SK-N-SH (cell line): Measurements from ENCODE around the gene FAM162A. TPM values are rescaled to one million over a fixed set of nuclear protein-coding genes. Genes with fewer than 3 reads are reported as not detected.

Experiments
- CTCF ChIA-PET: fragments of 300-600, 350-600 bp; formaldehyde crosslinking; extraction: SDS; loops from one replicate; lab custom pipeline; 2021; lab: Yijun Ruan, JAX
- POLR2A ChIA-PET: fragments of 350-600 bp; sonication (Branson Sonifier 250); formaldehyde crosslinking; extraction: SDS; loops from one replicate; lab custom pipeline; 2020; ENCODE audit warnings: antibody characterized with exemption, inconsistent platforms; lab: Yijun Ruan, JAX
- DNase-seq: peaks from one replicate; pipeline ENCODE4 v3.0.0; 2012
- H2AFZ ChIP-seq: fragments of 200-600 bp; sonication (generic); 2 replicates; pipeline ENCODE4 v1.8.1; 2016; ENCODE audit warnings: antibody characterized with exemption, mild to moderate bottlenecking, low read depth
- H3F3A ChIP-seq: fragments of 200-600 bp; sonication (generic); replicated peaks from 2 replicates; pipeline ENCODE3; 2016; ENCODE audit warnings: antibody characterized with exemption, mild to moderate bottlenecking; ENCODE audit not compliant: insufficient read depth
- H3K27ac ChIP-seq, 2 experiments: fragments of 200-500 bp in 1 of 2; fragments of 200-600 bp in 1 of 2; sonication (Bioruptor generic) in 1 of 2; sonication (generic), shearing (Covaris generic) in 1 of 2; 2 replicates each; pipeline versions ENCODE4 v1.5.1 to v1.6.1; 2014 to 2016; ENCODE audit warnings: low read depth in 2 of 2, inconsistent platforms in 1 of 2, low read length in 1 of 2, mild to moderate bottlenecking in 1 of 2, mixed read lengths in 1 of 2
- H3K27me3 ChIP-seq: fragments of 200-600 bp; sonication (generic), shearing (Covaris generic); 2 replicates; pipeline ENCODE4 v1.6.1; 2016; ENCODE audit warnings: mixed run types; ENCODE audit not compliant: insufficient read depth
- H3K36me3 ChIP-seq, 2 experiments: fragments of 200-500 bp in 1 of 2; fragments of 200-600 bp in 1 of 2; sonication (Bioruptor generic) in 1 of 2; sonication (generic) in 1 of 2; replicated peaks in 1 of 2; 2 replicates each; pipeline versions ENCODE3 to v1.5.1; 2014 to 2016; ENCODE audit warnings: low read length in 1 of 2, mild to moderate bottlenecking in 1 of 2; ENCODE audit not compliant: insufficient read depth in 2 of 2, control insufficient read depth in 1 of 2
- H3K4me1 ChIP-seq, 2 experiments: fragments of 200-500 bp in 1 of 2; fragments of 200-600 bp in 1 of 2; sonication (Bioruptor generic) in 1 of 2; sonication (generic), shearing (Covaris generic) in 1 of 2; 2 replicates each; pipeline versions ENCODE4 v1.5.1 to v1.6.1; 2014 to 2016; ENCODE audit warnings: low read depth in 1 of 2, low read length in 1 of 2, mixed run types in 1 of 2; ENCODE audit not compliant: insufficient read depth in 2 of 2, control insufficient read depth in 1 of 2
- H3K4me2 ChIP-seq: fragments of 200-600 bp; sonication (generic), shearing (Covaris generic); 2 replicates; pipeline ENCODE4 v1.6.1; 2017; ENCODE audit warnings: mixed run types
- H3K4me3 ChIP-seq, 2 experiments: fragments of 200-500 bp in 1 of 2; fragments of 200-600 bp in 1 of 2; sonication (Bioruptor generic) in 1 of 2; sonication (generic), shearing (Covaris generic) in 1 of 2; 2 replicates each; pipeline versions ENCODE4 v1.5.1 to v1.8.1; 2014 to 2016; ENCODE audit warnings: low read depth in 2 of 2, inconsistent platforms in 1 of 2, low read length in 1 of 2, mild to moderate bottlenecking in 1 of 2, mixed read lengths in 1 of 2, moderate library complexity in 1 of 2
- H3K79me2 ChIP-seq: fragments of 200-600 bp; sonication (generic); 2 replicates; pipeline ENCODE4 v1.8.1; 2017; ENCODE audit warnings: mild to moderate bottlenecking; ENCODE audit not compliant: insufficient read depth
- H3K9ac ChIP-seq: fragments of 200-600 bp; sonication (generic); 2 replicates; pipeline ENCODE4 v1.6.1; 2017; ENCODE audit warnings: mixed run types
- H3K9me2 ChIP-seq: fragments of 200-600 bp; sonication (generic); 2 replicates; pipeline ENCODE4 v1.6.1; 2017; ENCODE audit warnings: mixed run types
- H3K9me3 ChIP-seq: fragments of 200-600 bp; sonication (generic); 2 replicates; pipeline ENCODE4 v1.6.1; 2017; ENCODE audit warnings: mixed run types, mild to moderate bottlenecking, moderate library complexity
- H4K20me1 ChIP-seq: fragments of 200-600 bp; sonication (generic); 2 replicates; pipeline ENCODE4 v1.6.1; 2017; ENCODE audit warnings: mild to moderate bottlenecking, mixed run types; ENCODE audit not compliant: insufficient read depth
- CTCF ChIP-seq: fragments of 200-600 bp; sonication (generic); IDR thresholded peaks from 2 replicates; pipeline ENCODE4 v1.6.1; 2017; ENCODE audit warnings: antibody characterized with exemption, mild to moderate bottlenecking, moderate library complexity
- RAD21 ChIP-seq: IDR thresholded peaks from 2 replicates; pipeline ENCODE4 v1.6.1; 2012; ENCODE audit warnings: mild to moderate bottlenecking, low read length
- RFX5 ChIP-seq: IDR thresholded peaks from 2 replicates; pipeline ENCODE4 v1.6.1; 2012; ENCODE audit warnings: mild to moderate bottlenecking, improper control_type of control experiment, low read length
- SMC3 ChIP-seq: IDR thresholded peaks from 2 replicates; pipeline ENCODE4 v1.6.1; 2012; ENCODE audit warnings: low read depth, low read length, improper control_type of control experiment
- whole genome bisulfite sequencing: methylation state at CpG from one replicate; pipeline ENCODE4 v1.1.6; 2017; ENCODE audit warnings: low lambda C conversion rate; 5-methylcytosine and 5-hydroxymethylcytosine counted together
- polyA plus RNA-seq, 3 experiments: library from polyadenylated mRNA; depleted of rRNA; stranded (reverse); fragments of >200 nt; gene quantifications; 2 replicates each; pipeline ENCODE4 v1.2.3, GENCODE V29; 2012
- TF ChIP-seq, protein P1 (sequence below): IDR thresholded peaks from 2 replicates; pipeline ENCODE4 v1.6.1; 2012; ENCODE audit warnings: mild to moderate bottlenecking, low read depth, low read length, moderate library complexity

Gene FAM162A
- polyA plus RNA-seq, 1 of the 3 experiments (the other 2 are of a cell fraction), result 35.1 TPM

DNA sequence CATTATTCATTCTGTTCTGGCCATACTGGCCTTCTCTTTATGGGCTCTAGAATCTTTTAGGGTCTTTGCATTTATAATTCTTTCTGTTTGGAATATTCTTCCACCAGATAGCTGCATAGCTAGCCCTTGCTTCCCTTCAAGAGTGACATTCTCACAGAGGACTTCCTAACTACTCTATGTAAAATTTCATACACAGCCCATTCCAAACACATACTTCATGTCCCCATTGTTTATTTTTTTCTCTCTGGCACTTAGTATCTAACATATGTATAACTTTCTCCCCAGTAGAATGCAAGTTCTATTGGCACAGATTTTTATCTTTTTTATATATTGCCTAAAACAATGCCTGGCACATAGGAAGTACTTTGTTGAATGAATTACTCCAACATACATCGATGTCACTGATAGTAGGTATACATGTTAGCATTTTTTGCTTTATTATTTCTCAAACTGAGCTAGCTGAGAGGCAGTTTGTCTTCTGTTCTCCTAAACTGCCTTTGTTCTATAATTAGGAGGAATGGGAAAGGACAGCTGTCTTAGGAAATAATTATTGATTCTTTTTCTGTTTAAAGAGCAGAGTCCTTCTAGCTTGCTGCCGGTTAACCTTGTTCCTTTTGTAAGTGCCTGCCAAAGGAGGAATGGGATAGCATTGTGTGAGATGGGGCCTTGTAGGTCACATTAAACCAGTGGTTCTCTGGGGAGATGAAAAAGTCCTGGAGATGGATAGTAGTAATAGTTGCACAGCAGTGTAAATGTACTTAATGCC, 7.9 kb downstream of the FAM162A start (continued):
- no peak for TF ChIP-seq RFX5

GRCh38 chr3:122392868-122393844, 9.2 kb downstream of the FAM162A start:
- 17% methylated on average over 2 of the region's 2 CpGs for WGBS
- Histone ChIP-seq H3K27ac (no peak overlapping the region; a peak in 1 of 4 replicates), H3K9me3 (no peaks in the 10 kb centered on the region), H3K4me3 (no peak overlapping the region), H3K9ac (no peak overlapping the region), H3F3A (no peaks in the 10 kb centered on the region), H3K36me3 (no peaks in the 10 kb centered on the region), H4K20me1 (no peaks in the 10 kb centered on the region), H3K79me2 (no peaks in the 10 kb centered on the region), H2AFZ (peak overlapping the region; percentile 33; the same call in 1 of the 2 replicates), H3K4me1 (peaks cover 2 to 19% of the 10 kb centered on the region in 2 experiments; a peak in 3 of 4 replicates), H3K4me2 (no peak overlapping the region), H3K27me3 (no peaks in the 10 kb centered on the region), H3K9me2 (no peaks in the 10 kb centered on the region)
- ChIA-PET POLR2A (interaction anchor here (0.7 to 1.5 kb wide), 4 partner anchors 9 to 286 kb away, joined by 3 to 6 read pairs (median 5); partner anchors contain the start of genes FAM162A, MIX23 and WDR5B), CTCF (interaction anchor here (0.7 to 2.7 kb wide), 29 partner anchors 9 to 645 kb away, joined by 3 to 45 read pairs (median 4); partner anchors contain the start of genes DTX3L, FAM162A, MIX23 and PARP14)
- DNase-seq, result peak; percentile 33
- TF ChIP-seq SMC3 (peak; percentile 55), CTCF (peak; percentile 85), RAD21 (peak; percentile 83)
- TF ChIP-seq, protein P1, sequence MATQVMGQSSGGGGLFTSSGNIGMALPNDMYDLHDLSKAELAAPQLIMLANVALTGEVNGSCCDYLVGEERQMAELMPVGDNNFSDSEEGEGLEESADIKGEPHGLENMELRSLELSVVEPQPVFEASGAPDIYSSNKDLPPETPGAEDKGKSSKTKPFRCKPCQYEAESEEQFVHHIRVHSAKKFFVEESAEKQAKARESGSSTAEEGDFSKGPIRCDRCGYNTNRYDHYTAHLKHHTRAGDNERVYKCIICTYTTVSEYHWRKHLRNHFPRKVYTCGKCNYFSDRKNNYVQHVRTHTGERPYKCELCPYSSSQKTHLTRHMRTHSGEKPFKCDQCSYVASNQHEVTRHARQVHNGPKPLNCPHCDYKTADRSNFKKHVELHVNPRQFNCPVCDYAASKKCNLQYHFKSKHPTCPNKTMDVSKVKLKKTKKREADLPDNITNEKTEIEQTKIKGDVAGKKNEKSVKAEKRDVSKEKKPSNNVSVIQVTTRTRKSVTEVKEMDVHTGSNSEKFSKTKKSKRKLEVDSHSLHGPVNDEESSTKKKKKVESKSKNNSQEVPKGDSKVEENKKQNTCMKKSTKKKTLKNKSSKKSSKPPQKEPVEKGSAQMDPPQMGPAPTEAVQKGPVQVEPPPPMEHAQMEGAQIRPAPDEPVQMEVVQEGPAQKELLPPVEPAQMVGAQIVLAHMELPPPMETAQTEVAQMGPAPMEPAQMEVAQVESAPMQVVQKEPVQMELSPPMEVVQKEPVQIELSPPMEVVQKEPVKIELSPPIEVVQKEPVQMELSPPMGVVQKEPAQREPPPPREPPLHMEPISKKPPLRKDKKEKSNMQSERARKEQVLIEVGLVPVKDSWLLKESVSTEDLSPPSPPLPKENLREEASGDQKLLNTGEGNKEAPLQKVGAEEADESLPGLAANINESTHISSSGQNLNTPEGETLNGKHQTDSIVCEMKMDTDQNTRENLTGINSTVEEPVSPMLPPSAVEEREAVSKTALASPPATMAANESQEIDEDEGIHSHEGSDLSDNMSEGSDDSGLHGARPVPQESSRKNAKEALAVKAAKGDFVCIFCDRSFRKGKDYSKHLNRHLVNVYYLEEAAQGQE, result no peak
